Measurements from ENCODE around the gene MAGI1. TPM values are rescaled to one million over a fixed set of nuclear protein-coding genes. Genes with fewer than 3 reads are reported as not detected.

MAGI1 gene
- polyA plus RNA-seq, 1 donor: 31.2 TPM

- H3K4me1 ChIP-seq (ENCODE audit: control insufficient read depth, insufficient read depth, low read length): no peaks in the 10 kb centered on the region
- DNase-seq: no peak
- 100% methylated on average over 1 of the region's 3 CpGs for WGBS (ENCODE audit: insufficient coverage, low lambda C conversion rate)
Observed at GRCh38 chr3:65677486-65678010, 361.2 kb downstream of the MAGI1 start.

GRCh38 chr3:65676580-65676979 lies 362.1 kb downstream of the MAGI1 start:
- H3K4me3 ChIP-seq (ENCODE audit: low read length): no peak overlapping the region
- H3K27me3 ChIP-seq (ENCODE audit: control insufficient read depth, insufficient read depth, low read length): no peaks in the 10 kb centered on the region
- WGBS (ENCODE audit: insufficient coverage, low lambda C conversion rate): no CpG with 5 or more reads among the region's 2 CpGs
- no peaks in the 10 kb centered on the region for H3K4me1 ChIP-seq (ENCODE audit: control insufficient read depth, insufficient read depth, low read length)
- no peaks in the 10 kb centered on the region for H3K36me3 ChIP-seq (ENCODE audit: control insufficient read depth, insufficient read depth, low read length)
- H3K9me3 ChIP-seq (ENCODE audit: control insufficient read depth, low read depth, low read length): no peaks in the 10 kb centered on the region
- DNase-seq: no peak
- H3K27ac ChIP-seq (ENCODE audit: low read length): no peak overlapping the region

More at GRCh38 chr3:65677486-65678010, 361.2 kb downstream of the MAGI1 start:
- Histone ChIP-seq H3K9me3 (ENCODE audit: control insufficient read depth, low read depth, low read length) (no peaks in the 10 kb centered on the region), H3K4me3 (ENCODE audit: low read length) (no peak overlapping the region), H3K27ac (ENCODE audit: low read length) (no peak overlapping the region), H3K36me3 (ENCODE audit: control insufficient read depth, insufficient read depth, low read length) (no peaks in the 10 kb centered on the region), H3K27me3 (ENCODE audit: control insufficient read depth, insufficient read depth, low read length) (no peaks in the 10 kb centered on the region)

GRCh38 chr3:65675011-65675410 lies 363.7 kb downstream of the MAGI1 start:
- 100% methylated on average over 2 of the region's 3 CpGs for WGBS (ENCODE audit: insufficient coverage, low lambda C conversion rate)
- DNase-seq: no peak
- Histone ChIP-seq H3K9me3 (ENCODE audit: control insufficient read depth, low read depth, low read length) (no peaks in the 10 kb centered on the region), H3K36me3 (ENCODE audit: control insufficient read depth, insufficient read depth, low read length) (no peaks in the 10 kb centered on the region), H3K27me3 (ENCODE audit: control insufficient read depth, insufficient read depth, low read length) (no peaks in the 10 kb centered on the region), H3K4me1 (ENCODE audit: control insufficient read depth, insufficient read depth, low read length) (no peaks in the 10 kb centered on the region), H3K4me3 (ENCODE audit: low read length) (no peak overlapping the region), H3K27ac (ENCODE audit: low read length) (no peak overlapping the region)

GRCh38 chr3:65674226-65674625 lies 364.5 kb downstream of the MAGI1 start:
- Histone ChIP-seq H3K4me3 (ENCODE audit: low read length) (no peak overlapping the region), H3K9me3 (ENCODE audit: control insufficient read depth, low read depth, low read length) (no peaks in the 10 kb centered on the region), H3K27me3 (ENCODE audit: control insufficient read depth, insufficient read depth, low read length) (no peaks in the 10 kb centered on the region), H3K4me1 (ENCODE audit: control insufficient read depth, insufficient read depth, low read length) (no peaks in the 10 kb centered on the region), H3K27ac (ENCODE audit: low read length) (no peak overlapping the region), H3K36me3 (ENCODE audit: control insufficient read depth, insufficient read depth, low read length) (no peaks in the 10 kb centered on the region)
- no peak for DNase-seq
- WGBS (ENCODE audit: insufficient coverage, low lambda C conversion rate): 63% methylated on average over 1 of the region's 2 CpGs

- H3K27me3 ChIP-seq (ENCODE audit: control insufficient read depth, insufficient read depth, low read length): no peaks in the 10 kb centered on the region
- no peak overlapping the region for H3K27ac ChIP-seq (ENCODE audit: low read length)
- WGBS (ENCODE audit: insufficient coverage, low lambda C conversion rate): 73% methylated on average over 3 of the region's 11 CpGs
- H3K4me3 ChIP-seq (ENCODE audit: low read length): no peak overlapping the region
- H3K4me1 ChIP-seq (ENCODE audit: control insufficient read depth, insufficient read depth, low read length): no peaks in the 10 kb centered on the region
- H3K36me3 ChIP-seq (ENCODE audit: control insufficient read depth, insufficient read depth, low read length): no peaks in the 10 kb centered on the region
- H3K9me3 ChIP-seq (ENCODE audit: control insufficient read depth, low read depth, low read length): no peaks in the 10 kb centered on the region
- DNase-seq: peak; percentile 8 to 20
Observed at GRCh38 chr3:65672871-65673815, 365.6 kb downstream of the MAGI1 start.

- H3K36me3 ChIP-seq (ENCODE audit: control insufficient read depth, insufficient read depth, low read length): no peaks in the 10 kb centered on the region
- no peak overlapping the region for H3K27ac ChIP-seq (ENCODE audit: low read length)
- no peak for DNase-seq
- no CpG with 5 or more reads among the region's 1 CpG for WGBS (ENCODE audit: insufficient coverage, low lambda C conversion rate)
- H3K4me1 ChIP-seq (ENCODE audit: control insufficient read depth, insufficient read depth, low read length): no peaks in the 10 kb centered on the region
- no peak overlapping the region for H3K4me3 ChIP-seq (ENCODE audit: low read length)
- H3K27me3 ChIP-seq (ENCODE audit: control insufficient read depth, insufficient read depth, low read length): no peaks in the 10 kb centered on the region
- H3K9me3 ChIP-seq (ENCODE audit: control insufficient read depth, low read depth, low read length): no peaks in the 10 kb centered on the region
Observed at GRCh38 chr3:65672061-65672460, 366.7 kb downstream of the MAGI1 start.

- H3K36me3 ChIP-seq (ENCODE audit: control insufficient read depth, insufficient read depth, low read length): no peaks in the 10 kb centered on the region
- no peak for DNase-seq
- no peak overlapping the region for H3K4me3 ChIP-seq (ENCODE audit: low read length)
- no peaks in the 10 kb centered on the region for H3K4me1 ChIP-seq (ENCODE audit: control insufficient read depth, insufficient read depth, low read length)
- no peak overlapping the region for H3K27ac ChIP-seq (ENCODE audit: low read length)
- H3K9me3 ChIP-seq (ENCODE audit: control insufficient read depth, low read depth, low read length): no peaks in the 10 kb centered on the region
- H3K27me3 ChIP-seq (ENCODE audit: control insufficient read depth, insufficient read depth, low read length): no peaks in the 10 kb centered on the region
- no CpG with 5 or more reads among the region's 3 CpGs for WGBS (ENCODE audit: insufficient coverage, low lambda C conversion rate)
Observed at GRCh38 chr3:65671004-65671403, 367.7 kb downstream of the MAGI1 start.

- no peak overlapping the region for H3K27ac ChIP-seq (ENCODE audit: low read length)
- no peaks in the 10 kb centered on the region for H3K36me3 ChIP-seq (ENCODE audit: control insufficient read depth, insufficient read depth, low read length)
- H3K4me1 ChIP-seq (ENCODE audit: control insufficient read depth, insufficient read depth, low read length): no peaks in the 10 kb centered on the region
- H3K27me3 ChIP-seq (ENCODE audit: control insufficient read depth, insufficient read depth, low read length): no peaks in the 10 kb centered on the region
- peak in 1 of 2 donors; percentile 3 for DNase-seq
- no peaks in the 10 kb centered on the region for H3K9me3 ChIP-seq (ENCODE audit: control insufficient read depth, low read depth, low read length)
- H3K4me3 ChIP-seq (ENCODE audit: low read length): no peak overlapping the region
- 100% methylated on average over 1 of the region's 5 CpGs for WGBS (ENCODE audit: insufficient coverage, low lambda C conversion rate)
Observed at GRCh38 chr3:65669163-65669875, 369.4 kb downstream of the MAGI1 start.

GRCh38 chr3:65667963-65668362 lies 370.8 kb downstream of the MAGI1 start:
- WGBS (ENCODE audit: insufficient coverage, low lambda C conversion rate): 80% methylated on average over 1 of the region's 4 CpGs

GRCh38 chr3:65666448-65667091 lies 372.1 kb downstream of the MAGI1 start:
- no peaks in the 10 kb centered on the region for H3K9me3 ChIP-seq (ENCODE audit: control insufficient read depth, low read depth, low read length)
- no CpG with 5 or more reads among the region's 6 CpGs for WGBS (ENCODE audit: insufficient coverage, low lambda C conversion rate)
- no peaks in the 10 kb centered on the region for H3K36me3 ChIP-seq (ENCODE audit: control insufficient read depth, insufficient read depth, low read length)
- no peaks in the 10 kb centered on the region for H3K4me1 ChIP-seq (ENCODE audit: control insufficient read depth, insufficient read depth, low read length)
- no peak overlapping the region for H3K4me3 ChIP-seq (ENCODE audit: low read length)
- no peak overlapping the region for H3K27ac ChIP-seq (ENCODE audit: low read length)
- no peak for DNase-seq
- H3K27me3 ChIP-seq (ENCODE audit: control insufficient read depth, insufficient read depth, low read length): no peaks in the 10 kb centered on the region

More at GRCh38 chr3:65667963-65668362, 370.8 kb downstream of the MAGI1 start:
- Histone ChIP-seq H3K27me3 (ENCODE audit: control insufficient read depth, insufficient read depth, low read length) (no peaks in the 10 kb centered on the region), H3K27ac (ENCODE audit: low read length) (no peak overlapping the region), H3K4me1 (ENCODE audit: control insufficient read depth, insufficient read depth, low read length) (no peaks in the 10 kb centered on the region), H3K9me3 (ENCODE audit: control insufficient read depth, low read depth, low read length) (no peaks in the 10 kb centered on the region), H3K36me3 (ENCODE audit: control insufficient read depth, insufficient read depth, low read length) (no peaks in the 10 kb centered on the region), H3K4me3 (ENCODE audit: low read length) (no peak overlapping the region)
- no peak for DNase-seq

All from large intestine (tissue), 3 donors.